CMK (cell line): Measurements from ENCODE around the gene PHF21B.
"Not testable (repeated sequence)": the region's sequence is repeated elsewhere in the genome, so short reads cannot be mapped to it uniquely, and the experiment has no call there.

Source experiments
- DNase-seq: peaks from one replicate; pipeline ENCODE4 v3.0.0-alpha.2; 2010; ENCODE audit warnings: low read depth

PHF21B gene

GRCh38 chr22:45009606-45010531, at the start of gene PHF21B:
PHF21B (minus strand) TSS chr22:45010005; CDS start chr22:45009549, 456 bp downstream.
- DNase-seq = no peak

- no peak for DNase-seq
Measured at GRCh38 chr22:45059296-45059695, 49.5 kb upstream of the PHF21B start.

GRCh38 chr22:45058622-45058912, 48.8 kb upstream of the PHF21B start:
- no peak for DNase-seq

- DNase-seq = no peak
Measured at GRCh38 chr22:45055936-45056335, 46.1 kb upstream of the PHF21B start.

- DNase-seq = no peak
Measured at GRCh38 chr22:45053571-45053970, 43.8 kb upstream of the PHF21B start.

GRCh38 chr22:45053094-45053493, 43.3 kb upstream of the PHF21B start:
- DNase-seq = no peak

GRCh38 chr22:45052665-45053064, 42.9 kb upstream of the PHF21B start:
- DNase-seq = not testable (repeated sequence)

- no peak for DNase-seq
Measured at GRCh38 chr22:45051946-45052345, 42.1 kb upstream of the PHF21B start.

- no peak for DNase-seq
Measured at GRCh38 chr22:45051419-45051818, 41.6 kb upstream of the PHF21B start.

GRCh38 chr22:45047260-45047659, 37.5 kb upstream of the PHF21B start:
- no peak for DNase-seq

- DNase-seq = no peak
Measured at GRCh38 chr22:45045208-45045607, 35.4 kb upstream of the PHF21B start.

GRCh38 chr22:45042263-45042662, 32.5 kb upstream of the PHF21B start:
- no peak for DNase-seq

GRCh38 chr22:45039133-45039532, 29.3 kb upstream of the PHF21B start:
- DNase-seq = no peak

- DNase-seq = no peak
Measured at GRCh38 chr22:45036154-45036553, 26.3 kb upstream of the PHF21B start.

GRCh38 chr22:45034821-45035220, 25.0 kb upstream of the PHF21B start:
- no peak for DNase-seq

- DNase-seq = no peak
Measured at GRCh38 chr22:45034156-45034555, 24.4 kb upstream of the PHF21B start.

- DNase-seq = no peak
Measured at GRCh38 chr22:45033136-45033535, 23.3 kb upstream of the PHF21B start.

GRCh38 chr22:45031629-45032403, 22.0 kb upstream of the PHF21B start:
- no peak for DNase-seq

GRCh38 chr22:45029501-45029900, 19.7 kb upstream of the PHF21B start:
- DNase-seq = no peak

GRCh38 chr22:45026511-45026910, 16.7 kb upstream of the PHF21B start:
- DNase-seq = no peak

- DNase-seq = no peak
Measured at GRCh38 chr22:45023431-45023830, 13.6 kb upstream of the PHF21B start.

- no peak for DNase-seq
Measured at GRCh38 chr22:45019861-45020655, 10.3 kb upstream of the PHF21B start.
